Glomerular endothelial cell (primary cell): ENCODE results near the gene BMP4. TPM values are rescaled to one million over a fixed set of nuclear protein-coding genes. Genes with fewer than 3 reads are reported as not detected.

Experiments used
- DNase-seq: peaks from one replicate; pipeline ENCODE4 v3.0.0-alpha.2; 2011; ENCODE audit warnings: low read depth, low spot score; ENCODE audit errors: extremely low read depth
- total RNA-seq: library from RNA; depleted of rRNA; stranded (reverse); fragments of >200 nt; gene quantifications from 2 replicates; pipeline ENCODE4 v1.2.3, GENCODE V29; 2015

Gene BMP4
- total RNA-seq, 1 donor from 2014 or later = 50.6 TPM

DNA sequence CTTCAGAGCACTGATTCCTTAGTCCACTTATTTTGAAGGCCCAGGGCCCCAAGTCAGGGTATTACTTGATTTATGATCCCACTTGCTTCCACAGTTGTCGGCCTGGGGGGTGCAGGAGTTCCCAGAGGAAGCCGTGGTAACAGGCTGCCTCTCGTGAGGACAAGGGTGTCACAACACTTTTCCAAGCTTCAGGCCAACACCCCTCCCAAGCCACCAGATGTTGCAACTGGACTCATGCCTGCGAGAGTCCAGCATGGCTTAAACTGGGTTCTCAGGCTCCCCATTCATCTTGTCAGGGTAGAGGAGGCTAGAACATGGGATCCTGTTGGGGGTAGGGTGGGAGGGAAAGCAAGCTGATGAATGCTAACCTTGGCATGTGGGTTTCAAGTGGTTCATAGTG lies 56.1 kb downstream of the BMP4 start:
- no peak for DNase-seq
